ENCODE results near the gene SELENOM. TPM values are rescaled to one million over a fixed set of nuclear protein-coding genes. Genes with fewer than 3 reads are reported as not detected.

SELENOM gene
- 7.9 and 9.4 TPM in 2 replicates for total RNA-seq

DNA sequence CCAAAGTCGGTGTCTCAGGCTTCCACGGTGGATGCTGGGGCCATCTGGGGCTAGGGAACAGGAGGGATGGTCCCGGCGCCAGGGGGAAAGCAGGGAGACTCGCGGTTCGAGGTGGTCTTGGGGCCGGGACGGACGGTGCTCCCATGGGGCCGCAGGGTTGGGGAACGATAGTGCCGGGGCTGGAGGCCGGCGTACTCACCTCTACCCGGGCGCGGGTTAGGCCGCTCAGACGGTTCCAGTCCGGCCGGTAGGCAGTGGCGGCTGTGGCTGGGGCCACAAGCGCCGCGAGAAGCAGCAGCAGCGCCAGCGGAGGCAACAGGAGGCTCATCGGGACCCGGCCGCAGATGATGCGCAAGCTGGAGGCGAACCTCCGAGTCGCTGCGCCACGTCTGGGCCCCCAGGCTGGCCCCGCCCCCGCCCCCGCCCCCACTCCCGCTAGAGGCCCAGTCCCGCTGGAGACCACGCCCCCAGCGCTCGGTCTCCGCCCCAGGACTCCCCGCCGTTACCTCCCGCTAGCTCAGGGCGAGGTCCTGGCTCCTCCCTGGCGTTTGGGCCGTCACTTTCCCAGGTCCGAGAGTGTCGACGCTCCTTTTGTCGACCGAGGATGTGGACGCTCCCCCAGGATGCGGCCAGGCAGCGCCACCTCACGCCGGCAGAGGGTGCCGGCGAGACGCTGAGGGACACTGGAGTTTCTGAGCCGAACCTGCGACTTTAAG lies at the start of gene SELENOM:
Gene SELENOM (minus strand): TSS at position 391 of the 716 bp plus-strand sequence. CDS start 63 bp downstream, at position 328.
- H3K27ac Mint-ChIP-seq = peak within 1 kb of the TSS; percentile 19
- no peaks in the 10 kb centered on the region for H3K36me3 Mint-ChIP-seq (ENCODE audit: low read depth)
- no peaks in the 10 kb centered on the region for H3K9me3 Mint-ChIP-seq
- DNase-seq (ENCODE audit: low spot score) = peak; percentile 83
- intact Hi-C loops (cut with micrococcal nuclease) = loop anchor here (1.0 to 5.0 kb wide), 2 partner anchors 180 to 206 kb away; no protein-coding TSS in a partner anchor
- H3K4me3 Mint-ChIP-seq (ENCODE audit: low read depth) = peak within 1 kb of the TSS; percentile 85
- peaks cover 3% of the 10 kb centered on the region for H3K27me3 Mint-ChIP-seq (ENCODE audit: low read depth)
- peaks cover 10% of the 10 kb centered on the region for H3K4me1 Mint-ChIP-seq (ENCODE audit: low read depth)

- H3K27ac Mint-ChIP-seq = no peak overlapping the region
- no peak for DNase-seq (ENCODE audit: low spot score)
- intact Hi-C loops (cut with micrococcal nuclease) = no loop called here
- H3K9me3 Mint-ChIP-seq = no peaks in the 10 kb centered on the region
- peaks cover 3% of the 10 kb centered on the region for H3K36me3 Mint-ChIP-seq (ENCODE audit: low read depth)
- H3K4me3 Mint-ChIP-seq (ENCODE audit: low read depth) = no peak overlapping the region
- peaks cover 2% of the 10 kb centered on the region for H3K27me3 Mint-ChIP-seq (ENCODE audit: low read depth)
- no peaks in the 10 kb centered on the region for H3K4me1 Mint-ChIP-seq (ENCODE audit: low read depth)
These were observed 48.1 kb upstream of the SELENOM start for GRCh38 chr22:31155422-31155821.

DNA sequence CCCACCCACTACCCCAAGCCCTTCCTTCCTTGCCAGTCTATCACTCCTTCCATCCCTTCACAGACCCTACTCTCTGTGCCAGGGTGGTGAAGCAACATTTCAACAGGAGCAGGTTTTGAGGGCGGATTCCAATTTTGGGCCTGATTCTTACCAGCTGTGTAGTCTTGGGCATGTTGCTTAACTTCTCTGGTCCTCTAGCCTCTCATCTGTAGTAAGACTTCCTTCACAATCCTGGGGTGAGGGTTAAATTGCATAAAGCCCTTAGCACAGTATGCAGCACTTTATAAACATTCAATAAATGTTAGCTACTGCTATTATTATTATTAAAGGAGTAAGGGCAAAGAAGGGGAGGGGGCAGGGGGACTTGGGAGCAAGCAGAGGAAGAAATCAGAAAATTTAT lies 47.6 kb upstream of the SELENOM start:
- intact Hi-C loops (cut with micrococcal nuclease) = no loop called here
- no peak overlapping the region for H3K4me3 Mint-ChIP-seq (ENCODE audit: low read depth)
- H3K4me1 Mint-ChIP-seq (ENCODE audit: low read depth) = no peaks in the 10 kb centered on the region
- no peak overlapping the region for H3K27ac Mint-ChIP-seq
- peaks cover under 1% of the 10 kb centered on the region for H3K36me3 Mint-ChIP-seq (ENCODE audit: low read depth)
- peaks cover 2% of the 10 kb centered on the region for H3K27me3 Mint-ChIP-seq (ENCODE audit: low read depth)
- DNase-seq (ENCODE audit: low spot score) = no peak
- no peaks in the 10 kb centered on the region for H3K9me3 Mint-ChIP-seq

GRCh38 chr22:31153357-31153756 lies 46.0 kb upstream of the SELENOM start:
- H3K36me3 Mint-ChIP-seq (ENCODE audit: low read depth) = no peaks in the 10 kb centered on the region
- no peaks in the 10 kb centered on the region for H3K9me3 Mint-ChIP-seq
- no peak overlapping the region for H3K4me3 Mint-ChIP-seq (ENCODE audit: low read depth)
- peaks cover 2% of the 10 kb centered on the region for H3K27me3 Mint-ChIP-seq (ENCODE audit: low read depth)
- no peaks in the 10 kb centered on the region for H3K4me1 Mint-ChIP-seq (ENCODE audit: low read depth)
- intact Hi-C loops (cut with micrococcal nuclease) = no loop called here
- H3K27ac Mint-ChIP-seq = no peak overlapping the region
- no peak for DNase-seq (ENCODE audit: low spot score)

DNA sequence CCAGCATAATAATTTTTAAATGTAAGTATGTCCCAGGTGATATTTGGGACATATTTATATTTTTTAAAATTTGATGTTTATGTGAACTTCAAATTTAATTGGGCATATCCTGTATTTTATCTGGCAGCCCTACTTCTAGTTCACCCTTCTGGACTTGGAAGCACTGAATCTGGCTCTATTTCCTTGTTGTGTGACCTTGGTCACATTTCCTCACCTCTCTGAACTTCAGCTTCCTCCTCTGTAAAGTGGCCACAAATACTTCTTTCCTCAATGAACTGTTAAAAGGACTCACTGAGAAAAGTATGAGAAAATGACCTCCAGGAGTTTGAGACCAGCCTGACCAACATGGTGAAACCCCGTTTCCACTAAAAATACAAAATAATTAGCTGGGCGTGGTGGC lies 44.5 kb upstream of the SELENOM start:
- Mint-ChIP-seq H3K27ac (no peak overlapping the region), H3K4me3 (ENCODE audit: low read depth) (no peak overlapping the region), H3K4me1 (ENCODE audit: low read depth) (no peaks in the 10 kb centered on the region), H3K36me3 (ENCODE audit: low read depth) (no peaks in the 10 kb centered on the region), H3K9me3 (peaks cover 3% of the 10 kb centered on the region), H3K27me3 (ENCODE audit: low read depth) (peaks cover 4% of the 10 kb centered on the region)
- intact Hi-C loops (cut with micrococcal nuclease) = no loop called here
- DNase-seq (ENCODE audit: low spot score) = no peak

GRCh38 chr22:31150615-31151014 lies 43.2 kb upstream of the SELENOM start:
- no peak for DNase-seq (ENCODE audit: low spot score)
- no peak overlapping the region for H3K27ac Mint-ChIP-seq
- peaks cover 4% of the 10 kb centered on the region for H3K27me3 Mint-ChIP-seq (ENCODE audit: low read depth)
- intact Hi-C loops (cut with micrococcal nuclease) = no loop called here
- H3K4me3 Mint-ChIP-seq (ENCODE audit: low read depth) = no peak overlapping the region
- H3K4me1 Mint-ChIP-seq (ENCODE audit: low read depth) = no peaks in the 10 kb centered on the region
- H3K36me3 Mint-ChIP-seq (ENCODE audit: low read depth) = no peaks in the 10 kb centered on the region
- peaks cover 3% of the 10 kb centered on the region for H3K9me3 Mint-ChIP-seq

DNA sequence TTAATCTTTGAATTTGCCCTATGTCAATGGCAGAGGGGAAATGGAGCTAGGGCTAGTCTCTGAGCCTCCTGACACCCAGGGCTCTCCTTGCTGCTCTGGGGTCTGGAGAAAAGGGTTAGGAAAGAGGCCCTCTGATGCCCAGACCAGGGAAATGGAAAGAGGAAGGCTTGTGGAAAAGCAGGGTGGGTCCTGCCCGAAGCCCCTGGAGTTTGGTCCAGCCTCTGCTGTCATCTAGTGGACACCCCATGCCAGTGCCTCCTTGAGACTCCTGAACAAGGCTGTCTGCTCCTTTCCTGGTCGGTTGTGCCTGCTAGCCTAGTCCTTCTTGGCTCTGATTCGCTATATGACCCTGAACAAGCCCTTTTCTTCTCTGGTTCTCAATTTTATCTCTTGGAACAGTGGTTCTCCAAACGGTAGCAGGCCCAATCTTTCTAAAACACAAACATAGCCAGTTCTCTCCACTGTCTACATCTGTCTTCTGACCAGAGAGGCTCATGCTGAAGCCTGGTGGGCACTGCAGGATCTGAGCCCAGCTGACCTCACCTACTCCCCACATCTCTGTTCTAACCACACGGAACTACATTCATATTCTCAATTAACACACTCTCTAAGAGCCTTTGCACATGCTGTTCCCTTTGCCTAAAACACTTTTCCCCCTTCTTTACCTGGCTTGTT lies 41.7 kb upstream of the SELENOM start:
- H3K4me1 Mint-ChIP-seq (ENCODE audit: low read depth) = no peaks in the 10 kb centered on the region
- peaks cover 3% of the 10 kb centered on the region for H3K9me3 Mint-ChIP-seq
- no peak for DNase-seq (ENCODE audit: low spot score)
- H3K27ac Mint-ChIP-seq = no peak overlapping the region
- H3K36me3 Mint-ChIP-seq (ENCODE audit: low read depth) = no peaks in the 10 kb centered on the region
- peaks cover 4% of the 10 kb centered on the region for H3K27me3 Mint-ChIP-seq (ENCODE audit: low read depth)
- H3K4me3 Mint-ChIP-seq (ENCODE audit: low read depth) = no peak overlapping the region
- intact Hi-C loops (cut with micrococcal nuclease) = no loop called here

DNA sequence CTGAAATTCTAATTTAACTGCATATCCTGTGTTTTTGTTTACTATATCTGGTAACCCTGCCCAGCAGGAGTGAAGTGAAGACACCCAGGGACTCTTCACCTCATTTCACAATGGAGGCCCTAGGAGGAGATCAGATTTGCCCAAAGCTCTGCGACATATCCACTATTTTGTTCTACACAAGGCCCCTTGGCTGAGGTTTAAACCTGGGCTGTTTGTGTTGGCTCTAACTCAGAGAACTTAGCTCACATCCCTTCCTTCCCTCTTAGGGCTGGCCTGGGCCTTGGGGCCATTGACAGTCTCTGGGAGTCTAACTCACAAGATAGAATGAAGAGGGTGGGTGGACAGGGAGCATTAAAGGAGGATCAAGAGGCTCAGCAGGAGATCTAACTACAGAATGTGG lies 41.1 kb upstream of the SELENOM start:
- no peak for DNase-seq (ENCODE audit: low spot score)
- H3K27me3 Mint-ChIP-seq (ENCODE audit: low read depth) = peaks cover 4% of the 10 kb centered on the region
- H3K9me3 Mint-ChIP-seq = peaks cover 3% of the 10 kb centered on the region
- no peak overlapping the region for H3K4me3 Mint-ChIP-seq (ENCODE audit: low read depth)
- no peaks in the 10 kb centered on the region for H3K4me1 Mint-ChIP-seq (ENCODE audit: low read depth)
- no peak overlapping the region for H3K27ac Mint-ChIP-seq
- no peaks in the 10 kb centered on the region for H3K36me3 Mint-ChIP-seq (ENCODE audit: low read depth)
- intact Hi-C loops (cut with micrococcal nuclease) = no loop called here

DNA sequence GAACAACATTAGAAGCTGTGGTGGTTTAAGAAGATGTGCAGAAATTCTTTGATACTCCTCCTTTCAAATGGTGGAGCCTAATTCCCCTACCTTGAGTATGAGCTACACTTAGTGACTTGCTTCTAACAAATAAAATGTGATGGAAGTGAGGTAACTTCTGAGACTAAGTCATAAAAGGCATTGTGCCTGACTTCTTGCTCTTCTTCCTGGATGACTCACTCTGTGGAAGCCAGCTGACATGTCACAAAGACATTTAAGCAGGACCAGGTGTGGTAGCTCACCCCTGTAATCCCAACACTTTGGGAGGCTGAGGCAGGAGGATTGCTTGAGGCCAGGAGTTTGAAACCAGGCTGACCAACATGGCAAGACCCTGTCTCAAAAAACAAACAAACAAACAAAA lies 36.9 kb upstream of the SELENOM start:
- Mint-ChIP-seq H3K4me1 (ENCODE audit: low read depth) (no peaks in the 10 kb centered on the region), H3K9me3 (peaks cover 3% of the 10 kb centered on the region), H3K27ac (no peak overlapping the region), H3K4me3 (ENCODE audit: low read depth) (no peak overlapping the region), H3K27me3 (ENCODE audit: low read depth) (peaks cover 4% of the 10 kb centered on the region), H3K36me3 (ENCODE audit: low read depth) (no peaks in the 10 kb centered on the region)
- DNase-seq (ENCODE audit: low spot score) = no peak
- intact Hi-C loops (cut with micrococcal nuclease) = no loop called here

DNA sequence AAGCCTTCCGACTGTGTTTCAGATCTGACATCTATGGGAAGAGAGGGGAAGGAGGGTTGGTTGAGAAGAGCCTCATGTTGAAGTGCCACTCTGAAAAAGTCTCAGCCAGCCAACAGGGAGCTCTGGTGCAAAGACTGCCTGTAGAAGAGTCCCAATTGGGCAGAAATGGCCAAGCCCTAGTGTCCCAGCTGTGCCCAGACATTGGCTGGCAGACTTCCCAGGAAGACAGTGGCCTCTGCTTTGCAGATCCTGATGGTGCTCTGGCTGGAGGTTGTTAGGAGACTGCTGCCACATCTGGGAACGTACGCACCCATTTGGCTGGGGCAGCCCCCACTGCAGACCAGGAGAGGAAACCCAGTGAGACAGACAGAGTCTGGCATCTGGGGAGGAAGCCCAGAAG lies 36.2 kb upstream of the SELENOM start:
- H3K27me3 Mint-ChIP-seq (ENCODE audit: low read depth) = peaks cover 4% of the 10 kb centered on the region
- H3K9me3 Mint-ChIP-seq = peaks cover 3% of the 10 kb centered on the region
- H3K4me3 Mint-ChIP-seq (ENCODE audit: low read depth) = no peak overlapping the region
- no peaks in the 10 kb centered on the region for H3K4me1 Mint-ChIP-seq (ENCODE audit: low read depth)
- no peaks in the 10 kb centered on the region for H3K36me3 Mint-ChIP-seq (ENCODE audit: low read depth)
- DNase-seq (ENCODE audit: low spot score) = no peak
- intact Hi-C loops (cut with micrococcal nuclease) = no loop called here
- no peak overlapping the region for H3K27ac Mint-ChIP-seq

DNA sequence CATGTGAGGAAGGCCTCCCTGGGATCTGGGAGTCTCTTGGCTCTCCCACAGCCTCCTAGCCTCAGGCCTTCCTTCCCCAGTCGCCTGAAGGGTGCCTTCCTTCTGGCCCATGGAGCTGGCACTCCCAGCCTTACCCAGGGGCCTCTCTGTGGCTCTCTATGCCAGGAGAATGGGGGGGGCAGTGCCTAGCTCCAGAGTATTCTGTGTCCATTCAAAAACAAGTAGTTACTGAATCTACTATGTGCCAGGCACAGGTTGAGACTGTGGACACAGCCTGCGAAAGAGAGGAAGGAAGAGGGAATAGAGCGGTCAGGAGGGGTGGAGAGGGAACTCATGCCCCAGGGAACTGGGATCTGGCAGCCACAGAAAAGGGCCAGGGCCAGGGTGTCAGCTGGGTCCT lies 35.7 kb upstream of the SELENOM start:
- Mint-ChIP-seq H3K4me1 (ENCODE audit: low read depth) (no peaks in the 10 kb centered on the region), H3K27ac (no peak overlapping the region), H3K9me3 (peaks cover 3% of the 10 kb centered on the region), H3K4me3 (ENCODE audit: low read depth) (no peak overlapping the region), H3K27me3 (ENCODE audit: low read depth) (peaks cover 4% of the 10 kb centered on the region), H3K36me3 (ENCODE audit: low read depth) (no peaks in the 10 kb centered on the region)
- intact Hi-C loops (cut with micrococcal nuclease) = no loop called here
- no peak for DNase-seq (ENCODE audit: low spot score)

GRCh38 chr22:31142285-31142684 lies 34.9 kb upstream of the SELENOM start:
- intact Hi-C loops (cut with micrococcal nuclease) = no loop called here
- Mint-ChIP-seq H3K9me3 (no peaks in the 10 kb centered on the region), H3K27ac (no peak overlapping the region), H3K27me3 (ENCODE audit: low read depth) (no peaks in the 10 kb centered on the region), H3K36me3 (ENCODE audit: low read depth) (no peaks in the 10 kb centered on the region), H3K4me1 (ENCODE audit: low read depth) (no peaks in the 10 kb centered on the region), H3K4me3 (ENCODE audit: low read depth) (no peak overlapping the region)
- DNase-seq (ENCODE audit: low spot score) = no peak

DNA sequence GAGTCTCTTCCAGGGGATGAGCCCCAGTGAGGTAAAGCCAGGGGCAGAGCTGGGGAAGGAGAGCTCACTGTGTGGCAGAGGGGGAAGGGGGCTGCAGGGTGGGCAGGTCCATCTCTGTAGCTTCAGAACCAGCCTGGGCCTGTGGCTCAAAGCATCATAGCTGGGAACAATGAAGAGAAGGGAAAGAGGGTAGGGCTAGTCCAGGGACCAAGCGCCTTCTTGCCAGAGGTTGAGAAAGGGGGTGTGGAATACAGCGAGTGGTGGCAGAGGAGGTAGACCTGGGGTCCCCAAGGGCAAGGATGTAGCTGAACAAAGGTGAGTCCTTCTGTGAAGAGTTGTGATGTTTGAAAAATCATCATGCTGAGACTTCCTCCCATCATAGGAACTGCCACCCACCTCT lies 34.2 kb upstream of the SELENOM start:
- no peaks in the 10 kb centered on the region for H3K36me3 Mint-ChIP-seq (ENCODE audit: low read depth)
- no peaks in the 10 kb centered on the region for H3K4me1 Mint-ChIP-seq (ENCODE audit: low read depth)
- no peaks in the 10 kb centered on the region for H3K9me3 Mint-ChIP-seq
- no peaks in the 10 kb centered on the region for H3K27me3 Mint-ChIP-seq (ENCODE audit: low read depth)
- H3K27ac Mint-ChIP-seq = no peak overlapping the region
- intact Hi-C loops (cut with micrococcal nuclease) = no loop called here
- no peak for DNase-seq (ENCODE audit: low spot score)
- no peak overlapping the region for H3K4me3 Mint-ChIP-seq (ENCODE audit: low read depth)
